HepG2 (cell line): ENCODE results near the gene EFNA2. TPM values are rescaled to one million over a fixed set of nuclear protein-coding genes. Genes with fewer than 3 reads are reported as not detected.
A peak's percentile ranks its signal among the peaks of the same experiment; 100 is the strongest.

Experiments used
- ATAD3A ChIP-seq: sonication (generic); formaldehyde crosslinking; IDR thresholded peaks from 2 replicates; pipeline ENCODE4 v1.4.0; 2020; ENCODE audit warnings: missing genetic modification reagents
- EEA1 ChIP-seq: sonication (generic); formaldehyde crosslinking; IDR thresholded peaks from 2 replicates; pipeline ENCODE4 v1.5.1; 2020; ENCODE audit warnings: mild to moderate bottlenecking, missing genetic modification reagents, borderline replicate concordance
- GFI1 ChIP-seq: sonication (generic); formaldehyde crosslinking; IDR thresholded peaks from 2 replicates; pipeline ENCODE4 v1.5.0; 2020; ENCODE audit warnings: missing genetic modification reagents, mild to moderate bottlenecking, borderline replicate concordance
- HOXA3 ChIP-seq: sonication (generic); formaldehyde crosslinking; IDR thresholded peaks from 2 replicates; pipeline ENCODE4 v1.5.0; 2020; ENCODE audit warnings: missing genetic modification reagents
- NFE2L2 ChIP-seq: fragments of 150-350 bp; IDR thresholded peaks from 2 replicates; pipeline ENCODE4 v1.6.1; 2014; ENCODE audit warnings: low read length
- POLR2AphosphoS2 ChIP-seq: IDR thresholded peaks from 2 replicates; pipeline ENCODE4 v1.6.1; 2011; ENCODE audit warnings: low read depth, low read length, improper control_type of control experiment
- RNF2 ChIP-seq: fragments of 450-650 bp; conservative IDR thresholded peaks from 2 replicates; pipeline ENCODE4 v1.6.1; 2016; ENCODE audit warnings: low read depth
- SNAI1 ChIP-seq: sonication (generic); formaldehyde crosslinking; IDR thresholded peaks from 2 replicates; pipeline ENCODE4 v1.5.0; 2020; ENCODE audit warnings: mild to moderate bottlenecking, missing genetic modification reagents, borderline replicate concordance
- ZKSCAN1 ChIP-seq: fragments of 150-350 bp; IDR thresholded peaks from 2 replicates; pipeline ENCODE4 v1.6.1; 2014; ENCODE audit warnings: low read length
- ZNF138 ChIP-seq: sonication (generic); formaldehyde crosslinking; IDR thresholded peaks from 2 replicates; pipeline ENCODE4 v1.5.0; 2020; ENCODE audit warnings: mild to moderate bottlenecking, low read depth, missing genetic modification reagents
- ZNF143 ChIP-seq: sonication (generic); formaldehyde crosslinking; IDR thresholded peaks from 2 replicates; pipeline ENCODE4 v1.4.0; 2020; ENCODE audit warnings: missing genetic modification reagents
- ZNF432 ChIP-seq: sonication (generic); formaldehyde crosslinking; IDR thresholded peaks from 2 replicates; pipeline ENCODE4 v1.5.0; 2020; ENCODE audit warnings: missing genetic modification reagents, mild to moderate bottlenecking, borderline replicate concordance
- ZNF674 ChIP-seq: sonication (generic); formaldehyde crosslinking; IDR thresholded peaks from 2 replicates; pipeline ENCODE4 v1.5.0; 2020; ENCODE audit warnings: low read depth, mild to moderate bottlenecking, missing genetic modification reagents
- polyA plus RNA-seq, 8 experiments: library from polyadenylated mRNA; depleted of rRNA in 3 of 8; stranded (reverse) in 7 of 8; unstranded in 1 of 8; fragments of >200 nt; fragmentation: Illumina TruSeq in 4 of 8; extraction: Trizol in 4 of 8; gene quantifications; 2 replicates each; pipeline versions ENCODE4 v1.2.1 to v1.2.3, GENCODE V29; 2011 to 2016; ENCODE audit warnings: low read depth in 4 of 8, missing spikeins in 1 of 8, mixed read lengths in 1 of 8; ENCODE audit not compliant: insufficient read depth in 1 of 8
- total RNA-seq, 5 experiments: library from RNA; depleted of rRNA; stranded (reverse); fragments of >200 nt; fragmentation: Illumina TruSeq; extraction: Trizol; gene quantifications; 2 replicates each; pipeline ENCODE4 v1.2.3, GENCODE V29; 2016; ENCODE audit warnings: low read depth in 1 of 5
- TF ChIP-seq, protein P1 (sequence below): sonication (generic); formaldehyde crosslinking; IDR thresholded peaks from 2 replicates; pipeline ENCODE4 v1.4.0; 2020; ENCODE audit warnings: missing genetic modification reagents, borderline replicate concordance
- TF ChIP-seq, protein P2 (sequence below): sonication (generic); formaldehyde crosslinking; IDR thresholded peaks from 2 replicates; pipeline ENCODE4 v1.8.0; 2022; ENCODE audit warnings: mild to moderate bottlenecking, missing genetic modification reagents
- TF ChIP-seq, protein P3 (sequence below): sonication (generic); formaldehyde crosslinking; IDR thresholded peaks from 2 replicates; pipeline ENCODE4 v1.4.0; 2020; ENCODE audit warnings: missing genetic modification reagents
- TF ChIP-seq, protein P4 (sequence below): sonication (generic); formaldehyde crosslinking; IDR thresholded peaks from 2 replicates; pipeline ENCODE4 v1.5.0; 2020; ENCODE audit warnings: missing genetic modification reagents, mild to moderate bottlenecking, borderline replicate concordance
- TF ChIP-seq, protein P5 (sequence below): IDR thresholded peaks from 2 replicates; pipeline ENCODE4 v1.6.1; 2016; ENCODE audit warnings: missing compliant biosample characterization, missing genetic modification reagents, borderline replicate concordance
- TF ChIP-seq, protein P6 (sequence below): sonication (generic); formaldehyde crosslinking; IDR thresholded peaks from 2 replicates; pipeline ENCODE4 v1.4.0; 2020; ENCODE audit warnings: mild to moderate bottlenecking, missing genetic modification reagents
- TF ChIP-seq, protein P7 (sequence below): sonication (generic); formaldehyde crosslinking; IDR thresholded peaks from 2 replicates; pipeline ENCODE4 v1.8.0; 2022; ENCODE audit warnings: low read depth, missing genetic modification reagents

EFNA2 gene
- total and polyA plus RNA-seq, 2 of the 13 experiments (the other 11 are each of a cell fraction or from before 2014, with no cell fraction given), result 6.0 to 9.9 TPM

DNA sequence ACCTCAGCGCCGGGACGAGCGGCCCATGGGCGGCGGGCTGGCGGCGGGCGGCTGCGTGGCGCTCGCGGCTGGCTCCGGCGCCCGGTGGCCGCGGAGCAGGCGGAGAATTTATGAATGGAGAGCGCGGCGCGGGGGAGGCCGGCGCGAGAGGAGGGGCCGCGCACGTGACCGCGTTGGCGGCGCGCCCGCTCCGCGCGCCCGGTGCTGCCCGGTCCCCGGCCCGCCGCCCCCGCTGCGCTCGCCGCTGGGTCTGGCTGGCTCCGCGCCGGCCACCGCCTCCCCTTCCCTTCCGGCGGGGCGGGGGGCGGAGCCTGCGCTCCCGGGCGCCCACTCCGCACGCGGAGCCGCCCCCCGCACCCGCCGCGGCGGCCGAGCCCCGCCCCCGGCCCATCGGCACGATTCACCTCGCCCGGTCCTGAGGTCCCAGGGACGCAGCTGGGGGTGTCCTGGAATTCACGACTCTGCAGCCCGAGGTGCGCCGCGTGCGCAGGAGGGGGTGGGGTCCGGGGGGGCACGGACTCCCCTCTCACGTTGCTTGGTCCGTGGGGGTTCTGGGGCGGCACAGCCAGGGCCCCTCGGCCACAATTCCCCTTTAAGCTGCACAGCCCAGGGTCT is 47.8 kb upstream of the EFNA2 start, which contains the start of gene CBARP (continued):
- TF ChIP-seq ZNF143 (CRISPR knock-in tag) (no peak), NFE2L2 (no peak), GFI1 (CRISPR knock-in tag) (no peak), ZNF674 (CRISPR knock-in tag) (no peak), EEA1 (CRISPR knock-in tag) (no peak), HOXA3 (CRISPR knock-in tag) (0 out of 2 replicates have a peak, but pooled peaks have one; percentile 8), POLR2AphosphoS2 (no peak), RNF2 (no peak), SNAI1 (CRISPR knock-in tag) (no peak), ATAD3A (no peak), ZKSCAN1 (no peak), ZNF138 (CRISPR knock-in tag) (no peak), ZNF432 (no peak)
- TF ChIP-seq, protein P1, sequence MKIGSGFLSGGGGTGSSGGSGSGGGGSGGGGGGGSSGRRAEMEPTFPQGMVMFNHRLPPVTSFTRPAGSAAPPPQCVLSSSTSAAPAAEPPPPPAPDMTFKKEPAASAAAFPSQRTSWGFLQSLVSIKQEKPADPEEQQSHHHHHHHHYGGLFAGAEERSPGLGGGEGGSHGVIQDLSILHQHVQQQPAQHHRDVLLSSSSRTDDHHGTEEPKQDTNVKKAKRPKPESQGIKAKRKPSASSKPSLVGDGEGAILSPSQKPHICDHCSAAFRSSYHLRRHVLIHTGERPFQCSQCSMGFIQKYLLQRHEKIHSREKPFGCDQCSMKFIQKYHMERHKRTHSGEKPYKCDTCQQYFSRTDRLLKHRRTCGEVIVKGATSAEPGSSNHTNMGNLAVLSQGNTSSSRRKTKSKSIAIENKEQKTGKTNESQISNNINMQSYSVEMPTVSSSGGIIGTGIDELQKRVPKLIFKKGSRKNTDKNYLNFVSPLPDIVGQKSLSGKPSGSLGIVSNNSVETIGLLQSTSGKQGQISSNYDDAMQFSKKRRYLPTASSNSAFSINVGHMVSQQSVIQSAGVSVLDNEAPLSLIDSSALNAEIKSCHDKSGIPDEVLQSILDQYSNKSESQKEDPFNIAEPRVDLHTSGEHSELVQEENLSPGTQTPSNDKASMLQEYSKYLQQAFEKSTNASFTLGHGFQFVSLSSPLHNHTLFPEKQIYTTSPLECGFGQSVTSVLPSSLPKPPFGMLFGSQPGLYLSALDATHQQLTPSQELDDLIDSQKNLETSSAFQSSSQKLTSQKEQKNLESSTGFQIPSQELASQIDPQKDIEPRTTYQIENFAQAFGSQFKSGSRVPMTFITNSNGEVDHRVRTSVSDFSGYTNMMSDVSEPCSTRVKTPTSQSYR (CRISPR knock-in tag), result no peak
- TF ChIP-seq, protein P2, sequence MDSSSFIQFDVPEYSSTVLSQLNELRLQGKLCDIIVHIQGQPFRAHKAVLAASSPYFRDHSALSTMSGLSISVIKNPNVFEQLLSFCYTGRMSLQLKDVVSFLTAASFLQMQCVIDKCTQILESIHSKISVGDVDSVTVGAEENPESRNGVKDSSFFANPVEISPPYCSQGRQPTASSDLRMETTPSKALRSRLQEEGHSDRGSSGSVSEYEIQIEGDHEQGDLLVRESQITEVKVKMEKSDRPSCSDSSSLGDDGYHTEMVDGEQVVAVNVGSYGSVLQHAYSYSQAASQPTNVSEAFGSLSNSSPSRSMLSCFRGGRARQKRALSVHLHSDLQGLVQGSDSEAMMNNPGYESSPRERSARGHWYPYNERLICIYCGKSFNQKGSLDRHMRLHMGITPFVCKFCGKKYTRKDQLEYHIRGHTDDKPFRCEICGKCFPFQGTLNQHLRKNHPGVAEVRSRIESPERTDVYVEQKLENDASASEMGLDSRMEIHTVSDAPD (CRISPR knock-in tag), result no peak
- TF ChIP-seq, protein P3, sequence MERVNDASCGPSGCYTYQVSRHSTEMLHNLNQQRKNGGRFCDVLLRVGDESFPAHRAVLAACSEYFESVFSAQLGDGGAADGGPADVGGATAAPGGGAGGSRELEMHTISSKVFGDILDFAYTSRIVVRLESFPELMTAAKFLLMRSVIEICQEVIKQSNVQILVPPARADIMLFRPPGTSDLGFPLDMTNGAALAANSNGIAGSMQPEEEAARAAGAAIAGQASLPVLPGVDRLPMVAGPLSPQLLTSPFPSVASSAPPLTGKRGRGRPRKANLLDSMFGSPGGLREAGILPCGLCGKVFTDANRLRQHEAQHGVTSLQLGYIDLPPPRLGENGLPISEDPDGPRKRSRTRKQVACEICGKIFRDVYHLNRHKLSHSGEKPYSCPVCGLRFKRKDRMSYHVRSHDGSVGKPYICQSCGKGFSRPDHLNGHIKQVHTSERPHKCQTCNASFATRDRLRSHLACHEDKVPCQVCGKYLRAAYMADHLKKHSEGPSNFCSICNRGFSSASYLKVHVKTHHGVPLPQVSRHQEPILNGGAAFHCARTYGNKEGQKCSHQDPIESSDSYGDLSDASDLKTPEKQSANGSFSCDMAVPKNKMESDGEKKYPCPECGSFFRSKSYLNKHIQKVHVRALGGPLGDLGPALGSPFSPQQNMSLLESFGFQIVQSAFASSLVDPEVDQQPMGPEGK (CRISPR knock-in tag), result peak; percentile 63; the same call in 1 of the 2 replicates
- TF ChIP-seq, protein P4, sequence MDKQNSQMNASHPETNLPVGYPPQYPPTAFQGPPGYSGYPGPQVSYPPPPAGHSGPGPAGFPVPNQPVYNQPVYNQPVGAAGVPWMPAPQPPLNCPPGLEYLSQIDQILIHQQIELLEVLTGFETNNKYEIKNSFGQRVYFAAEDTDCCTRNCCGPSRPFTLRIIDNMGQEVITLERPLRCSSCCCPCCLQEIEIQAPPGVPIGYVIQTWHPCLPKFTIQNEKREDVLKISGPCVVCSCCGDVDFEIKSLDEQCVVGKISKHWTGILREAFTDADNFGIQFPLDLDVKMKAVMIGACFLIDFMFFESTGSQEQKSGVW (CRISPR knock-in tag), result no peak
- TF ChIP-seq, protein P5, sequence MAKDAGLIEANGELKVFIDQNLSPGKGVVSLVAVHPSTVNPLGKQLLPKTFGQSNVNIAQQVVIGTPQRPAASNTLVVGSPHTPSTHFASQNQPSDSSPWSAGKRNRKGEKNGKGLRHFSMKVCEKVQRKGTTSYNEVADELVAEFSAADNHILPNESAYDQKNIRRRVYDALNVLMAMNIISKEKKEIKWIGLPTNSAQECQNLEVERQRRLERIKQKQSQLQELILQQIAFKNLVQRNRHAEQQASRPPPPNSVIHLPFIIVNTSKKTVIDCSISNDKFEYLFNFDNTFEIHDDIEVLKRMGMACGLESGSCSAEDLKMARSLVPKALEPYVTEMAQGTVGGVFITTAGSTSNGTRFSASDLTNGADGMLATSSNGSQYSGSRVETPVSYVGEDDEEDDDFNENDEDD (CRISPR knock-in tag), result no peak
- TF ChIP-seq, protein P6, sequence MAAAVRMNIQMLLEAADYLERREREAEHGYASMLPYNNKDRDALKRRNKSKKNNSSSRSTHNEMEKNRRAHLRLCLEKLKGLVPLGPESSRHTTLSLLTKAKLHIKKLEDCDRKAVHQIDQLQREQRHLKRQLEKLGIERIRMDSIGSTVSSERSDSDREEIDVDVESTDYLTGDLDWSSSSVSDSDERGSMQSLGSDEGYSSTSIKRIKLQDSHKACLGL (CRISPR knock-in tag), result no peak
- TF ChIP-seq, protein P7, sequence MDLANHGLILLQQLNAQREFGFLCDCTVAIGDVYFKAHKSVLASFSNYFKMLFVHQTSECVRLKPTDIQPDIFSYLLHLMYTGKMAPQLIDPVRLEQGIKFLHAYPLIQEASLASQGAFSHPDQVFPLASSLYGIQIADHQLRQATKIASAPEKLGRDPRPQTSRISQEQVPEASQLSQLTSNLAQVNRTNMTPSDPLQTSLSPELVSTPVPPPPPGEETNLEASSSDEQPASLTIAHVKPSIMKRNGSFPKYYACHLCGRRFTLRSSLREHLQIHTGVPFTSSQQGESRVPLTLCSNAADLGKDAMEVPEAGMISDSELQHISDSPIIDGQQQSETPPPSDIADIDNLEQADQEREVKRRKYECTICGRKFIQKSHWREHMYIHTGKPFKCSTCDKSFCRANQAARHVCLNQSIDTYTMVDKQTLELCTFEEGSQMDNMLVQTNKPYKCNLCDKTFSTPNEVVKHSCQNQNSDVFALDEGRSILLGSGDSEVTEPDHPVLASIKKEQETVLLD, result peak; percentile 90
